CD4-positive, alpha-beta T cell treated with Interleukin-1 beta for 1 hour (primary cell): ENCODE measurements around the gene ZFAND3.
"Not testable (repeated sequence)": the region's sequence is repeated elsewhere in the genome, so short reads cannot be mapped to it uniquely, and the experiment has no call there.

Source experiments
- DNase-seq, 2 donors: peaks; one replicate each; pipeline ENCODE4 v3.0.0-alpha.2; 2020 to 2022

ZFAND3 gene

DNA sequence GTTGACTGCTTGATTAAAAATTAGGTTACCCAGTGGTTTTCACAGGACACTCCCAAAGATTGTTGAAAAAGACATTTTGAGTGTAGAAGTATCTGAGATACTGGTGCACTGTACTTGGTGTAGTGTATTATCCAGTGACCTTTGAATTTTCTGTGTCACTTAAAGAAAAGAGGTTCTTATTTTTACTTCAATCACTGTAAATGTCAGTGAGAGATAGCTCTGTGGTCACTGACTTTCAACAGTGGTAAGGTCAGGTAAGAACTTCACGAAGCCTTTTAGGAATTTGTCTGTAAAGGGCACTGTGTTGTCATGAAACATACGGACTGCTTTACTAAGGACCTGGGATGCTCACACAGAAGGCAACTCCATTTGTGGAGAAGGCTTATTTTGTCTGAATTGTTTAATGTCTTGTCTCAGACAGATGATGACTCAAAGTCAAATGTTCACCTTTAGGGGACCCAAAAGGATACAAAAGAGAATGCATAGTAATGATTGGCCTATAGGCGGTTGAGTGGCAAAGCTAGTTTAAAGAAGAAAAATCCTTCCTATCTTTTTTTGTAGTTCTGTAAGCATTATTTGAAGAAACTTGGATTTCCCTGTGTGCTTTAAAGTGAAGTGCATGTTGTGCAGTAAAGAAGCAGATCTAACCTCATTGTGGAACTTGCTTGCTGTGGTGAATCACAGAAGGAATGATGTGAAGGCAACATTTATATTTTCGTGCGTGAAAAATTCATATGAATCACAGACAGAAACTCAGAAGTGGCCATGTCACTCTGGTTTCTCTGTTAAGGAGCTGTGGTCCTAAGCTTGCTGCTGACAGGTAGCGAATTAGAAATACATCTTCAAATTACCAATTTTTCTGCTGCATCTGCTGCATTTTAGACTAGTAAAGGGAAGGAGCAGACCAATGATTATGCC lies 47.3 kb downstream of the ZFAND3 start:
- DNase-seq: no peak

DNA sequence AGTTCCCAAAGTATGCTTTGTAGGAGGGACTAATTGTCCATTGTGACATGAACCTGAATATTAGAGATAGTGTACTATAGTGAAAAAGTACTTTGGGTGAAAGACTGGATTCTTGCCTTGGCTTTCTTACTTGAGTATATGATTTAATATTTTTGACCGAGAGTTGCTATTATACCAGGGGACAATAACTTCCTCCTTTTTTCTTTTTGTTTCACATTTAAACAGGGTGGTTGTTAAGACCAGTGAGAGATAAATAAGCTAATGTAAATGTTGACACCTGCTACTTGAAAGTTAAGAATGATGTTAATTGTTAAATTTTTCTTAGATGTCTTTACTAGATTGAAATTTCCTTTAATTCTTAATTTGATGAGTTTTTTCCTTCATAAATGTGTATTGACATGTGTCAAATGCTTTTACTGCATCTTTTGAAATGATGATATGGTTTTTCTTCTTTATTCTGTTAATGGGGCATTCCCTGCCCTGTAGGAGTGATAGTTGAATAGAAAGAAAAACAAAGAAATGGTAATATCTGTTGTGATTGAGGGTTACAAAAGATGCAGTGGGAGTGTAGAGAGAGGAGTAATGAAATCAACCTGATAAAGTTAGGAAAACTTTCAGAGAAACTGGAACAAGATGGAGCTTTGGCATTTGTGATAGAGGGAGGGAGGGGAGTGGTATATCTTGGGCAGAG lies 48.4 kb downstream of the ZFAND3 start:
- DNase-seq: no peak

GRCh38 chr6:37868447-37868825 lies 48.9 kb downstream of the ZFAND3 start:
- no peak for DNase-seq

GRCh38 chr6:37871616-37872372 lies 52.3 kb downstream of the ZFAND3 start:
- DNase-seq: no peak

DNA sequence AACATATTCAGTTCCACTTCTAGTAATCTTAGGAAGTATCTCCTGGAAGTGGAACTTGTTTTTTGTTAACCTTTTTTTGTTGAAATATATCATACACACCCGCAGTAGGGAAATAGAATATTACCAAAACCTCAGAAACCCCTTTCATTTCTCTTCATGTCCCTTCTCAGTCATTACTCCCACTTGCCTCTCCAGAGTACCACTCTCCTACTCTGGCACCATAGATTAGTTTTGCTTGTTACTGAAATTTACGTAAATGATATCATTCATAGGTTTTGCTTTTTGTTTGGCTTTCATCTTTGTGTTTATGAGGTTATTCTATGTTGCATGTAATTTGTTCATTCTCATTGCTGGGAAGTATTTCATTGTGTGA lies 52.8 kb downstream of the ZFAND3 start:
- no peak for DNase-seq

DNA sequence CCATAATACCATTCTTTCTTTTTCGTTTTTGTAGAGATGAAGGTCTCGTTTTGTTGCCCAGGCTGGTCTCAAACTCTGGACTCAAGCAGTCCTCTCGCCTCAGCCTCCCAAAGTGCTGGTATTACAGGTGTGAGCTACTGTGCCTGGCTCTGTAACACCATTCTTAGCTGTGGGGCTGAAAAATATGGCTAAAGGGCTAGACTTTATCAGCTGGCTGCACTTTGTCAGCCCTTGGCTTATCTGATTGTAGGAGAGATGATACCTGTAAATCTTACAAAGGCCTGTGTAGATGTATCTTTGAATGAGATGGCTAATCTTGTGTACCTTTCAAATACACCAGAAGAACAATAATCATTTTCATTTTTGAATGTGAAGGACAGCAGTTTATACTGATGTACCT lies 55.2 kb downstream of the ZFAND3 start:
- DNase-seq: no peak

- DNase-seq: no peak
These were observed 56.2 kb downstream of the ZFAND3 start for GRCh38 chr6:37875561-37876309.

DNA sequence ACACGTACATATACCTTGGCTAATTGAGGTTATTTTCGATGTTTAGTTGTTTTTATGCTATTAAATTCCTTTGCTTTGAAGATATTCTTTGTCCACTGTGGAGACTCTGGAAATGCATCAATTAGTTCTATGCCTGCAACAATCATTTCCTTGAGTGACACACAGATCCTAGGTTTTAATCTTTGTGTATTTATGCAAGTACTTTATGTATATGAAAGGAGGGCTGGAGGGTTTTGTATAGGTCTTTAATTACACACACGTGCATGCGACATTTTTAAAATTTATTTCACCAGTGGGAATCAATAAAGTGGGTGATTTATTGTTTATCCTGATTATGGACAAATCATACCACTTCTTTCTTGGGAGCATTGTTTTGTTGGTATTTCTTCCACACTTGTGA lies 57.3 kb downstream of the ZFAND3 start:
- no peak for DNase-seq

DNA sequence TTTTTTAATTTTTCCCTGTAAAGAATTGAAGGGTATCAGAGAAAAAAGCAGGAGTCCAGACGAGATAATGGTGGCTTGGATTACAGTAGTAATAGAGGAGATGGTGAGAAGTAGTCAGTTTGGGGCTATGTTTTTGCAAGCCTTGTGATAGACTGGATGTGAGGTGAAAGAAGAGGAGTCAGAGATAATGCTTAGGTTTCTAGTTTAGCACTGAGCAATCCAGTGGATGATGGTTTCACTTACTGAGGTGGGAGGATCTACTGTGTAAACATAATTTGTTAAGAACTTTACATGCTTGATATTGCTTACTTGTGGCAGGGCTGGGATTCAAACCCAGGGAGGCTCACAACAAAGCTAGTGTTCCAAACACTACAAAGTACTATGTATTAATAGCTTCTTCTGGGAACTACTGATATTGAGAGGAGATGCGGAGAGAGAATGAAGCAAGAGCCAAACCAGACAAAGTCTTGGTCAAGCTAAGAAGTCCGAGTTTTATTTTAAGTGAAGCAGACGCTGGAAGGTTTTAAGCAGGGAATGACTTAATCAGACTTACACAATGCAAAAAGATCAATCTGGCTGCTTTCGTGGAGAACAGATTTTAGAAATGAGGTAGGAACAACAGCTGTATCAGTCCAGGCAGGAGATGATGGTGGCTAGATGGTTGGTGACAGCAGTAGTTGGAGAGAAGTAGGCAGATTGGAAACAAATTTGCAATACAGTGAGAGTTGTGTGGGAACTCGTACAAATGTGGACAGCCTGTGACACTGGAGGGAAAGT lies 58.0 kb downstream of the ZFAND3 start:
- DNase-seq: no peak

GRCh38 chr6:37878150-37878710 lies 58.7 kb downstream of the ZFAND3 start:
- DNase-seq: no peak

DNA sequence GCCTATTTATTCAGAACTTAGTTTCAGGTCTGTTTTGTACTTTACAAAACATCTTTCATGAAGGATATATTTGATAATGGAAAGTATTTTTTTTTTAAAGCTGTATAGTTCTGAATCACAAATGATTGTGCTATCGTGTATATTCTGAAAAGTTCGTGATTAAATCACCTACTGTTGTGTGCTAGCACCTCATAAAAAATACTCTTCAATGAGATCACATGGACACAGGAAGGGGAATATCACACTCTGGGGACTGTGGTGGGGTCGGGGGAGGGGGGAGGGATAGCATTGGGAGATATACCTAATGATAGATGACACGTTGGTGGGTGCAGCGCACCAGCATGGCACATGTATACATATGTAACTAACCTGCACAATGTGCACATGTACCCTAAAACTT lies 61.1 kb downstream of the ZFAND3 start:
- not testable (repeated sequence) for DNase-seq

DNA sequence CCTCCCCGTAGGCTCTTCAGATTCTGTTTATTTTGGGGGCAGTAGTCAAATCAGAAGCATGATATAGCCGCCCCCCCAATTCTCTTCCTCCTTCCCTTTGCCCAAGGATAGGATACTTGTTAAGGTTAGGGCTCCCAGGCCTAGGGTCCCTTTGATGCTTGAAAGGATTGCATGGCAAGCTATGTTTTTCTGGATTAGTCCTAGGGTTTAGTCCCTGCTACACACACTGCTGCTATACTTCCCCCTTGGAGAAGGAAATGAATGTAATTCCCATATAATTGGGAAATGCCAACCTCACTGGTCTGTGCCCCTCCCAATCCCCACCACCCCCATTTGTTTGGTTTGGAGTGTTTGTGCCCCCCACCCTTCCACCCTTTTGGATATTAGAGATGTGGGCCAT lies 62.8 kb downstream of the ZFAND3 start:
- DNase-seq: no peak

GRCh38 chr6:37882724-37883413 lies 63.3 kb downstream of the ZFAND3 start:
- no peak for DNase-seq

DNA sequence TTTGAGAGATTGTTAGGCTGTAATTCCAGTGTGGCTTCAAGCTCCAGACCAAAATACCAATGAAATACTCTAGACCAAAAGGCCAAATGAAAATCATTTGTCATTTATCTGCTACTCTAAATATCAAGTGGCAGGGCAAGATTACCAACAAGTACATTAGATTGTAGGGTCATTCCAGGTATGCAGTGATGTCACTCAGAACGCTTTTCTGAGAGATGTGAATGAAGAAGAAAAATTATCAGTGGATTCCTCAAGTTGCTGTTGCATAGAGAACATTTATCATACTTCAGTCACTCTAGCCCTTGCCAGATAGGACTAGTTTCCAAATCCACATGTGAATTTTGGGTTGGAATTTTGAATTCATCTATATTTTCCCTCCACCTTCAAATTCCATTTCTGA lies 65.0 kb downstream of the ZFAND3 start:
- no peak for DNase-seq

DNA sequence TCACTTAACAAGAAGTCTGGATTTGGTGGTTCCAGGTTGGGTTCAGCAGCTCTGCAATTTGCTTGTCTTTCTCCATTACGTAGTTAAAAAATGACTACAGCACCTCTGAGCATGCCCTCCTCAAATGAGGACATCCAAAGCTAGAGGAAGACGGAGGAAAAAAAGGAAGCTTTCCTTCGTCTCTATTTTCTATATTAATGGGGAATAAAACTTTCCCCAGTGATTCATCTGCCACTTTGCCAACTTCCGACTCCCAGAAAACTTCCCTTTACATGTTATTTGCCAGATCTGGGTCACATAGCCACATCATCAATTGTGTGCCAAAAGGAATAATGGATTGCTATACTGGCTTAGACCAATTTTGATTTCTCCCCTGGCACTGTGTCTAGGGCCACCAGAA lies 69.5 kb downstream of the ZFAND3 start:
- no peak for DNase-seq

- DNase-seq: no peak
These were observed 70.0 kb downstream of the ZFAND3 start for GRCh38 chr6:37889486-37889885.

GRCh38 chr6:37891072-37891471 lies 71.5 kb downstream of the ZFAND3 start:
- DNase-seq: no peak

DNA sequence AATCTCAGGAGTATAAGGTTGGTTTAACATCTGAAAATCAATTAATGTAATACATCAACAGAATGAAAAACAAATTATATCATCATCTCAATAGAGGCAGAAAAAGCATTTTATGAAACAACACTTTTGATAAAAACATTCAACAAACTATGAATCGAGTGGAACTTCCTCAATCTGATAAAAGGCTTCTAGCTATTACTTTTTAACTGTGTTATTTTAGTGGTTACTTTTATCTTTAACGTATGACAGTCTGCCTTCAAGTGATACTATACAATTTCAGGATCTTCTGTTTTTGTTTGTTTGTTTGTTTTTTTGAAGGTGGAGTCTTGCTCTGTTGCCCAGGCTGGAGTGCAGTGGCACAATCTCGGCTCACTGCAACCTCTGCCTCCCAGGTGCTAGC lies 73.7 kb downstream of the ZFAND3 start:
- no peak for DNase-seq

DNA sequence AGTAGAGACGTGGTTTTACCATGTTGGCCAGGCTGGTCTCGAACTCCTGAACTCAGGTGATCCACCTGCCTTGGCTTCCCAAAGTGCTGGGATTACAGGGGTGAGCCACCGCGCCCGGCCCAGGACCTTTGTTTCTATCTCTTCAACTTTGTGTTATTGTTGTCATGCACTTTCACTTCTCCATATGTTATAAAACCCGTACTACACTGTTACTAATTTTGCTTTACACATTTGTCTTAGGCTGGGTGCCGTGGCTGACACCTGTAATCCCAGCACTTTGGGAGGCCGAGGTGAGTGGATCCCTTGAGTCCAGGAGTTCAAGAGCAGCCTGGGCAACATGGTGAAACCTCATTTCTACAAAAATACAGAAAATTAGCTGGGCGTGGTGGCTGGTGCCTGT lies 74.2 kb downstream of the ZFAND3 start:
- not testable (repeated sequence) for DNase-seq

GRCh38 chr6:37894585-37894984 lies 75.1 kb downstream of the ZFAND3 start:
- DNase-seq: no peak

GRCh38 chr6:37897321-37897720 lies 77.8 kb downstream of the ZFAND3 start:
- no peak for DNase-seq
